C4-2B (cell line): ENCODE measurements around the gene EPS8L3.

ENCODE experiments used
- H3K27ac ChIP-seq: fragments of 450-650 bp; 2 replicates; pipeline ENCODE4 v1.5.1; 2017
- CTCF ChIP-seq: fragments of 450-650 bp; conservative IDR thresholded peaks from 2 replicates; pipeline ENCODE4 v1.5.1; 2017; ENCODE audit warnings: mild to moderate bottlenecking
- ZFX ChIP-seq: fragments of 450-650 bp; IDR thresholded peaks from 2 replicates; pipeline ENCODE4 v1.6.1; 2017

EPS8L3 gene

GRCh38 chr1:109805486-109806165 lies 41.9 kb upstream of the EPS8L3 start:
- H3K27ac ChIP-seq = no peak overlapping the region

GRCh38 chr1:109804660-109805059 lies 40.9 kb upstream of the EPS8L3 start:
- no peak for TF ChIP-seq CTCF
- no peak for TF ChIP-seq ZFX

More at GRCh38 chr1:109805486-109806165, 41.9 kb upstream of the EPS8L3 start:
- TF ChIP-seq CTCF (no peak), ZFX (no peak)

DNA sequence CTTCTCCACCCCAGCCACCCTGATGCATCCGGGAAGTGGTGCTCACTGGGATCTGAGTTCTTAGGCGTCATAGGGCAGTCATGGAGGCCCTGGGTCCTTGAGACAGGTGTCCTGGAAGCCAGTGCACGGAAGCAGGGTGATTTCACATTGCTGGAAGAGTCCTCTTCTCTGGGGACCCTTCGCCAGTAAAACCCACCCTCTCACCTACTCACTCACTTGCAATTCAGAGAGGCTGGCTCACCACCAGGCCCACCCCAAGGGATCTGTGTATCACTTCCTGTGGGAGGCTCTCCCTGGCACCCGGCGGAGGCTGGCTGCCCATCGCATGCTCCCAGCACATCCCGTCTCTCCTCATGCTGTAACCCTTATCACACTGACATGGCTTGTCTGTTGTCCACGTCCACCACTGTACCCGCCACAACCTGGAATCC lies 40.2 kb upstream of the EPS8L3 start:
- H3K27ac ChIP-seq = no peak overlapping the region
- TF ChIP-seq CTCF (no peak), ZFX (no peak)

More at GRCh38 chr1:109804660-109805059, 40.9 kb upstream of the EPS8L3 start:
- H3K27ac ChIP-seq = no peak overlapping the region

DNA sequence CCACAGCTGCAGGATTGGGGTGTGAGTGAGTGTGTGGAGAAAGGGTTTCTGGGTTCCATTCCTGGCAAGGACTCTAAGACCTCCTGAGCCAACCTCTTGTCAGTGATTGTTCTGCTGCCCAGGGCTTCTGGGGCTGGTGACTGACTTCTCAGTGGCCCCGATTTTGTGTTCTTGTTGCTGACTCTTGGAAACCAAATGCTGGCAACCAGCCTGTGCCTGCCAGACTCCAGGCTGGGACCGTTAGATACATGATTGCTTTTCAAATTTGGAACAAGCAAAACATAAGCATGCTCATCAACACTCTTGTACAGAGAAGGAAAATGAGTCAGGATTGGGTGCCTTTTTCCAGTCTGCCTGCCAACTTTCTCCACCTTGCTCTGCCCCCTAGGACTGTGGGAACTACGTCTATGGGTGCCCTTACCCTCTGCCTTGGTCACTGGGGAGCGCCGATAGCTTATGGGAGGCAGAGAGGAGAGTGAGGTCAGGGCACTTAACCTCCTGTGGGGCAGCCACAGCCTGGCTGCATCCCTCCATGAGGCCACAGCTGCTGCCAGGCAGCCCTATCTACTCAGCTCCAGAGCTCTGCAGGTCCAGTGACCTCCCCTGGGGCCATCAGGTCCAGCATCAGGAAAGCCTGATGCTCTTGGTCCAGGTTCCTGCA lies 39.3 kb upstream of the EPS8L3 start:
- no peak overlapping the region for H3K27ac ChIP-seq
- TF ChIP-seq ZFX (no peak), CTCF (no peak)

DNA sequence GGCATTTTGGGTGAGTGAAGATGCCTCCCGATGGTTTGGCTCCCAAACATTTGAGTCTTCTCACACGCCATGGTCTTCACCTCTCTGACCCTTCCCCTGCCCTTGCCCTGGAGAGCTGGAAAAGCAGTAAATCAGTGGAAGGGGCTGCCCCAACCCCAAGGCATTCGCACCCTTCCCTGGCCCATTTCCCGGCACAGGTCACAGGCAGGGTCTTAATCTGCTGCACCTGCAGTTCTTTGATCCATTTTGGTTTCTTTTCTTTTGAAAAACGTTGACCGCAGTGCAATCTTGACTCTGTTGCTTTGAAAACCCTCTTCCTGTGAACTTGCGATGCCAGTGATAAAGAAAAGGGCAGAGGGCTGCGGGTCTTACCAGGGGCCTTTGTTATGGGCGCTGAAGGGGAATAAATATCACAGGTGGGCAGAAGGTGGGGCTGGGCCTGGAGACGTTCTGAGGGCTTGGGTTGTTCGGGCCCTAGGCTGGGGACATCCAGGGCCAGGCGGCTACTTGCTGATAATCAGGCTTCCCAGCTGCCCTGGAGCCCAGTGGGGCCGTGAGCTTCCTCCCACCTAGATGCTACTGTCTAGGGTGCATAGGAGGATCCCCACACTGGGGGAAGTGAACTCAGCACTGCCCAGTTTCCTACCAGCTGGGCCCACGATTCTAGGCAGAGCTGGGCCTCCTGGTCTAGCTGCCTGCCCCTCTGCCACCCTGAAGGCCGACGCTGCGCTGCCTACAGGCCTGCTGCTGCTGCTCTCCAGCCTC lies 38.6 kb upstream of the EPS8L3 start:
- no peak overlapping the region for H3K27ac ChIP-seq
- no peak for TF ChIP-seq ZFX
- TF ChIP-seq CTCF = no peak

- TF ChIP-seq ZFX (no peak), CTCF (no peak)
- H3K27ac ChIP-seq = no peak overlapping the region
Observed at GRCh38 chr1:109801791-109802135, 38.0 kb upstream of the EPS8L3 start.

DNA sequence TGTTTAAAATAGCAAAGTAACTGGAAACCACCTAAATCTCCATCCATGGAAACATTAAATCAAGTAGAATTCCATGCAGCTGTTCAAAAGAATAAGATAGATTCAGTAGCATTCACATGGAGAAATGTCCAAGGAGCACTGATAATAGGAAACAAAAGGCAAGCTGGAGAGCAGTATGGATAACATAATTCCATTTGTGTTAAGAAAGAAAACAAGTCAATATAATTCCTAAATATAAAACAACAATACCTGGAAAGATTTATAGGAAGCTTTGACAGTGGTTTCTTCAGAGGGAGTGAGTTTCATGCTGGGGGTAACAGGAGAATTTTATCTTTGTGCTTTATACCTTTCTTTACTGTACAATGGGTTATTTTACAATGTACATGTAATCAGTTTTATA lies 36.6 kb upstream of the EPS8L3 start:
- H3K27ac ChIP-seq = no peak overlapping the region
- TF ChIP-seq CTCF (no peak), ZFX (no peak)
